ENCODE measurements around the gene GRIN3B. TPM values are rescaled to one million over a fixed set of nuclear protein-coding genes. Genes with fewer than 3 reads are reported as not detected.

Gene GRIN3B
- total and polyA plus RNA-seq, 10 of the 15 experiments (the other 5 are each of a cell fraction or from before 2014, with no cell fraction given): 0.15 TPM; not detected in 9

GRCh38 chr19:1039646-1040475 lies 39.6 kb downstream of the GRIN3B start, which contains the start of gene ABCA7 (continued):
- TF ChIP-seq ZBTB33 (IDR thresholded peaks at IDR 0.05) (no peak), NFXL1 (IDR thresholded peaks at IDR 0.05; ENCODE audit: borderline replicate concordance) (no peak), SIX5 (IDR thresholded peaks at IDR 0.05; ENCODE audit: low read depth, low read length, severe bottlenecking) (no peak), SMC3 (IDR thresholded peaks at IDR 0.05; ENCODE audit: borderline replicate concordance, low read length) (no peak), ZNF217 (IDR thresholded peaks at IDR 0.05) (no peak), NFYB (IDR thresholded peaks at IDR 0.05; ENCODE audit: insufficient read depth, low read depth, low read length) (peak; percentile 92), SP1 (IDR thresholded peaks at IDR 0.05; ENCODE audit: low read depth, low read length) (peak; percentile 99), RFX5 (IDR thresholded peaks at IDR 0.05; ENCODE audit: low read depth, low read length) (no peak), WRNIP1 (IDR thresholded peaks at IDR 0.05; ENCODE audit: borderline replicate concordance, low read depth, low read length) (no peak), NFYA (IDR thresholded peaks at IDR 0.05; ENCODE audit: borderline replicate concordance, low read depth, low read length) (no peak; the same call in 1 of the 2 replicates), HCFC1 (IDR thresholded peaks at IDR 0.05; ENCODE audit: low read length) (peak; percentile 32; the same call in 1 of the 2 replicates), IRF5 (IDR thresholded peaks at IDR 0.05; ENCODE audit: borderline replicate concordance) (no peak), ZNF207 (IDR thresholded peaks at IDR 0.05; ENCODE audit: borderline replicate concordance) (no peak), KAT2A (conservative IDR thresholded peaks at IDR 0.05; ENCODE audit: control insufficient read depth, low read depth, low read length) (no peak), KLF5 (IDR thresholded peaks at IDR 0.05; ENCODE audit: partially characterized antibody) (peak; percentile 52)

All from GM12878 (cell line).